NCI-H526 (cell line): ENCODE measurements around the gene C4orf50.

Experiments
- DNase-seq, 2 experiments: peaks; one replicate each; lab custom pipeline; 2025; lab: John Stamatoyannopoulos, UW

The C4orf50 gene

GRCh38 chr4:5921101-5921980, 96.9 kb downstream of the C4orf50 start:
- DNase-seq = no peak

GRCh38 chr4:5919571-5919970, 98.7 kb downstream of the C4orf50 start:
- DNase-seq = no peak

- no peak for DNase-seq
Observed at GRCh38 chr4:5919044-5919443, 99.2 kb downstream of the C4orf50 start.

- DNase-seq = no peak
Observed at GRCh38 chr4:5918331-5918985, 99.8 kb downstream of the C4orf50 start.

- DNase-seq = no peak
Observed at GRCh38 chr4:5917672-5918071, 100.6 kb downstream of the C4orf50 start.

GRCh38 chr4:5916229-5916628, 102.0 kb downstream of the C4orf50 start:
- no peak for DNase-seq

GRCh38 chr4:5913454-5913853, 104.8 kb downstream of the C4orf50 start:
- no peak for DNase-seq

GRCh38 chr4:5912614-5913019, 105.6 kb downstream of the C4orf50 start:
- peak; percentile 80 to 85 for DNase-seq

GRCh38 chr4:5908876-5909427, 109.3 kb downstream of the C4orf50 start:
- DNase-seq = no peak

- DNase-seq = no peak
Observed at GRCh38 chr4:5906191-5906590, 112.0 kb downstream of the C4orf50 start.

- no peak for DNase-seq
Observed at GRCh38 chr4:5905714-5906113, 112.5 kb downstream of the C4orf50 start.

- no peak for DNase-seq
Observed at GRCh38 chr4:5900844-5901243, 117.4 kb downstream of the C4orf50 start.

GRCh38 chr4:5899881-5900280, 118.3 kb downstream of the C4orf50 start:
- DNase-seq = no peak

- DNase-seq = no peak
Observed at GRCh38 chr4:5899396-5899795, 118.8 kb downstream of the C4orf50 start.

- no peak for DNase-seq
Observed at GRCh38 chr4:5897674-5898073, 120.6 kb downstream of the C4orf50 start.

GRCh38 chr4:5895287-5895686, 122.9 kb downstream of the C4orf50 start:
- no peak for DNase-seq

- DNase-seq = peak; percentile 58 to 82
Observed at GRCh38 chr4:5894266-5894665, 124.0 kb downstream of the C4orf50 start.

- DNase-seq = no peak
Observed at GRCh38 chr4:5893591-5893990, 124.6 kb downstream of the C4orf50 start.

- peak; percentile 41 to 92 for DNase-seq
Observed at GRCh38 chr4:5893004-5893580, 125.1 kb downstream of the C4orf50 start, which contains the start of gene CRMP1. TSS of gene CRMP1 (minus strand) at chr4:5893086. CDS start at chr4:5892969, 117 bp downstream.

- DNase-seq = peak in 1 of 2 experiments; percentile 73
Observed at GRCh38 chr4:5892323-5893003, 125.8 kb downstream of the C4orf50 start.

- peak in 1 of 2 experiments; percentile 64 for DNase-seq
Observed at GRCh38 chr4:5891563-5892322, 126.5 kb downstream of the C4orf50 start.
